Left ventricle myocardium inferior (tissue), 1 donor: ENCODE measurements around the gene DSCAML1. TPM values are rescaled to one million over a fixed set of nuclear protein-coding genes. Genes with fewer than 3 reads are reported as not detected.

Source experiments
- DNase-seq: peaks from one replicate; pipeline ENCODE4 v3.0.0-alpha.2; 2020
- H3K27ac ChIP-seq: fragments of 200-600 bp; replicated peaks from 2 replicates; pipeline ENCODE4 v1.8.0; 2021
- H3K27me3 ChIP-seq: fragments of 200-600 bp; 2 replicates; pipeline ENCODE4 v1.8.0; 2021; ENCODE audit warnings: low read depth
- H3K36me3 ChIP-seq: fragments of 200-600 bp; 2 replicates; pipeline ENCODE4 v1.8.0; 2021
- H3K4me1 ChIP-seq: fragments of 200-600 bp; 2 replicates; pipeline ENCODE4 v1.8.0; 2021
- H3K4me3 ChIP-seq: fragments of 200-600 bp; 2 replicates; pipeline ENCODE4 v1.8.0; 2021; ENCODE audit warnings: mild to moderate bottlenecking, moderate library complexity
- H3K9me3 ChIP-seq: fragments of 200-600 bp; replicated peaks from 2 replicates; pipeline ENCODE4 v1.8.0; 2021
- CTCF ChIP-seq: fragments of 200-600 bp; IDR thresholded peaks from 2 replicates; pipeline ENCODE4 v1.8.0; 2021; ENCODE audit warnings: antibody characterized with exemption, mild to moderate bottlenecking, borderline replicate concordance
- intact Hi-C: fragments of 100-400 bp; cut with micrococcal nuclease; formaldehyde crosslinking; loops from one replicate; pipeline ENCODE4 v1.11.0; 2022
- total RNA-seq: library from RNA; stranded (reverse); fragmentation: NEBNext Ultra II Directional; extraction: Animal tissue kit (Norgen Biotek cat#: 25700); gene quantifications from one replicate; pipeline ENCODE4 v1.2.1, GENCODE V29; 2021
- donor health status: DM: no; HTN: yes; CAD: no; lungs with severe emphysema.

Gene DSCAML1
- total RNA-seq, 1 donor from 2014 or later, result 0.19 TPM

- no peaks in the 10 kb centered on the region for H3K9me3 ChIP-seq
- TF ChIP-seq CTCF, result no peak
- intact Hi-C loops, result loop anchor here (10.0 kb wide), 1 partner anchor 64 kb away; no protein-coding TSS in a partner anchor
- peak; percentile 3 for DNase-seq
- peaks cover 43% of the 10 kb centered on the region for H3K36me3 ChIP-seq
- H3K27me3 ChIP-seq, result peaks cover 7% of the 10 kb centered on the region
- no peak overlapping the region for H3K4me3 ChIP-seq
- peaks cover 24% of the 10 kb centered on the region for H3K4me1 ChIP-seq
- no peak overlapping the region for H3K27ac ChIP-seq
Observed at GRCh38 chr11:117840881-117841550, 44.0 kb upstream of the DSCAML1 start.

DNA sequence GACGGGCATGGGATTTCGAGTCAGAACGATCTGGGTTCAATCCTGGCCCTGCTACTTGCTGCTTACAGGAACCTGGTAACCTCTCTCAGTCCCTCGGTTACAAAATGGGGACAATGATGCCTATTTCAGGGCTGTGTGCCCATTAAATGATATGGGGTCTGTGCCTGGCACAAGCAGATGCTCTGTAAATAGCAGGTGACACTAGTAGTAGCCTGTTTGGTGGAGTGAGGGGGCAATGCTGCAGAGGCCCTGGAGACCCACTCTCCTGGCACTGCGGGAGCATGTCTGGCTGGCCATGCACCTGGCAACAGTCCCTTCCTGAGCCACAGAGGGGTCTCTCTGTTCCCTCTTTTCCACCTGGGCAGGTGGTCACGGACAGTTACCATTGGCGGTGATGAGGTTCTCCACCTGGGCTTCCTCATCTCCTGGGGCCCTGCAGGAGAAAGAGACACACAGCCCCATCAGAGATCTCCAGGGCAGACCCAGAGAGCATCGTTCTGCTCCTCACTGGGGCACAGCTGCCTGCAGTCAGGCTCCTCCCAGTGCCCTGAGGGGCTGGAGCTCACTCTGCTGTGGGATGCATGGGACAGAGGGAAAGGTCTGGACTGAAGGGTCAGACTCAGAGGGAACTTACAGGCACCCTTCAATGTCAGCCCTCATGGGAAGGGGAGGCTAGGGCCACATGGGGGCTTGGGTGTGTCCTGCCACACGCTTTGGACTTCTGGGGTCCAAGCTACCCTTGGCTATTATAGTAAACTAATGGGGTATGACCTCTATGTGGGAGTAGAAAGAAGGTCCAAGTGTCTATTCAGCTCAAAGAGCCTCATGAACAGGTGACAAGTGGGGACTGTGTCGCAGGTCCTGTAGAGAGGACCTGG, 43.2 kb upstream of the DSCAML1 start:
- TF ChIP-seq CTCF, result no peak
- intact Hi-C loops, result loop anchor here (10.0 kb wide), 1 partner anchor 65 kb away; no protein-coding TSS in a partner anchor
- H3K27me3 ChIP-seq, result peaks cover 7% of the 10 kb centered on the region
- no peaks in the 10 kb centered on the region for H3K9me3 ChIP-seq
- no peak overlapping the region for H3K4me3 ChIP-seq
- H3K27ac ChIP-seq, result no peak overlapping the region
- peak; percentile 5 for DNase-seq
- H3K36me3 ChIP-seq, result peaks cover 43% of the 10 kb centered on the region
- peaks cover 24% of the 10 kb centered on the region for H3K4me1 ChIP-seq

- no peak for DNase-seq
- H3K4me1 ChIP-seq, result peaks cover 22% of the 10 kb centered on the region
- H3K36me3 ChIP-seq, result peaks cover 43% of the 10 kb centered on the region
- H3K4me3 ChIP-seq, result no peak overlapping the region
- peaks cover 7% of the 10 kb centered on the region for H3K27me3 ChIP-seq
- intact Hi-C loops, result no loop called here
- no peak overlapping the region for H3K27ac ChIP-seq
- H3K9me3 ChIP-seq, result no peaks in the 10 kb centered on the region
- no peak for TF ChIP-seq CTCF
Observed at GRCh38 chr11:117839380-117839881, 42.4 kb upstream of the DSCAML1 start.

DNA sequence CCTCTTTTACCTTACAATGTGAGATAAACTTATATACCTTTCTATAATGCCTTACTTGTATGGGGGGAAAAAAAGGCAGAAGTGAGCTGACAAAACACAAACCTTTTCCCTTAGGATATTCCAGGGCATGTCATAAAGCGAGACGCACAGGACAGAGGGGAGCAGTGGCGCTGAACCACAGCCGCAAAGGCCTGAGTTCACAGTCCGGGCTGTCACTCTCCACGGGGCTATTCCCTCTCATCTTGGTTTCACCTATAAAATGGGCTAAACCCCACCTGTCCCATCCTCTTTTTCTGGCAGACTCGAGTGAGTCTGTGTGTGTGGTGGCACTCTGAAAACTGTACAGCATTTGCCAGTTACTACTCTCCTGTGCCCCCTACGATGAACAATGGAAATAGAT, 41.9 kb upstream of the DSCAML1 start:
- H3K27me3 ChIP-seq, result peaks cover 7% of the 10 kb centered on the region
- no peak for TF ChIP-seq CTCF
- no peak overlapping the region for H3K27ac ChIP-seq
- DNase-seq, result no peak
- intact Hi-C loops, result no loop called here
- peaks cover 17% of the 10 kb centered on the region for H3K4me1 ChIP-seq
- H3K4me3 ChIP-seq, result no peak overlapping the region
- H3K36me3 ChIP-seq, result peaks cover 43% of the 10 kb centered on the region
- no peaks in the 10 kb centered on the region for H3K9me3 ChIP-seq

DNA sequence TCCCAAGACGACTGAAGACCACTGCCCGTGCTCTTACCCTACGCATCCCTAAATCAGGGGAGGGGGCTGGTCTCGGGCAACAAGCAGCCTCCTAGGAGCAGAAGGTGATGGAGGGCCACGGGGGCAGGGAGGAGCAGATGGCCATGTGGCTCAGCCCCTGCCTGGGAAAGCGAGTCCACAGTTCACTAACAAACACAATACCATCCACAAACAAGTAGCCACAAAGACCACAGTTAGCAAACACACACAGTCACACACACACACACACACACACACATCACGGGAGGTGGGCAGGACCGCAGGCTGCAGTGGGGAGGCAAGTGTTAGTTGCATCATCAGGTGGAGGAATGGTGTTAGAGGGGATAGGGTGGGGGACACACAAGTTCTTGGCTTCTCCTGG, 40.8 kb upstream of the DSCAML1 start:
- no peak for TF ChIP-seq CTCF
- H3K27ac ChIP-seq, result no peak overlapping the region
- DNase-seq, result peak; percentile 12
- intact Hi-C loops, result no loop called here
- H3K9me3 ChIP-seq, result no peaks in the 10 kb centered on the region
- H3K4me1 ChIP-seq, result peaks cover 15% of the 10 kb centered on the region
- H3K4me3 ChIP-seq, result no peak overlapping the region
- peaks cover 7% of the 10 kb centered on the region for H3K27me3 ChIP-seq
- peaks cover 43% of the 10 kb centered on the region for H3K36me3 ChIP-seq
